Astrocyte of the spinal cord (primary cell): ENCODE measurements around the gene LRRC74B.

Source experiments
- DNase-seq: peaks from one replicate; pipeline ENCODE4 v3.0.0; 2011; ENCODE audit warnings: low read depth, low spot score
- H3K4me3 ChIP-seq: 2 replicates; pipeline ENCODE4 v1.5.1; 2011; ENCODE audit warnings: low read depth, mild to moderate bottlenecking, low read length, moderate library complexity
- CTCF ChIP-seq: IDR thresholded peaks from 2 replicates; pipeline ENCODE4 v1.5.1; 2012; ENCODE audit warnings: low read depth, mild to moderate bottlenecking, low read length, inconsistent platforms
- in situ Hi-C: cut with HindIII; loops from 2 replicates; pipeline ENCODE4 v1.10.0; 2017; ENCODE audit warnings: low sequenced_read_pairs

LRRC74B gene

GRCh38 chr22:21104126-21104691 lies 58.5 kb downstream of the LRRC74B start:
- H3K4me3 ChIP-seq, result no peak overlapping the region
- no peak for DNase-seq
- no peak for TF ChIP-seq CTCF
- in situ Hi-C loops, result no loop called here

- no peak for DNase-seq
- no peak for TF ChIP-seq CTCF
- no peak overlapping the region for H3K4me3 ChIP-seq
- in situ Hi-C loops, result no loop called here
Measured at GRCh38 chr22:21105294-21105693, 59.5 kb downstream of the LRRC74B start.

- H3K4me3 ChIP-seq, result no peak overlapping the region
- no peak for DNase-seq
- in situ Hi-C loops, result no loop called here
- TF ChIP-seq CTCF, result no peak
Measured at GRCh38 chr22:21106000-21106399, 60.3 kb downstream of the LRRC74B start.

- no peak for TF ChIP-seq CTCF
- in situ Hi-C loops, result no loop called here
- no peak for DNase-seq
- H3K4me3 ChIP-seq, result no peak overlapping the region
Measured at GRCh38 chr22:21108379-21109115, 62.8 kb downstream of the LRRC74B start.
